Thyroid gland (tissue), 4 donors: ENCODE results near the gene YBX3.

Experiments used
- CTCF ChIP-seq, 6 experiments: fragments of 200-600 bp in 3 of 6; fragments of 450-650 bp in 3 of 6; sonication (generic) in 3 of 6; IDR thresholded peaks; one replicate each; pipeline ENCODE4 v1.5.1; 2016 to 2019; ENCODE audit warnings: antibody characterized with exemption in 6 of 6, mild to moderate bottlenecking in 2 of 6, inconsistent platforms in 1 of 6, moderate library complexity in 1 of 6
- POLR2A ChIP-seq, 2 donors: fragments of 450-650 bp; IDR thresholded peaks; one replicate each; pipeline ENCODE4 v1.6.1; 2017; ENCODE audit warnings: antibody characterized with exemption in 2 of 2, mild to moderate bottlenecking in 2 of 2, moderate library complexity in 1 of 2

GRCh38 chr12:10667581-10667980 is 55.5 kb downstream of the YBX3 start:
- TF ChIP-seq POLR2A (IDR thresholded peaks at IDR 0.05) (no peak), CTCF (IDR thresholded peaks at IDR 0.05) (no peak)
